K562 (cell line): ENCODE data around the gene CMPK1. TPM values are rescaled to one million over a fixed set of nuclear protein-coding genes. Genes with fewer than 3 reads are reported as not detected.

ENCODE experiments used
- BHLHE40 ChIP-seq: IDR thresholded peaks from 2 replicates; pipeline ENCODE4 v1.6.1; 2011; ENCODE audit warnings: low read length, improper control_type of control experiment
- HDAC1 ChIP-seq, 2 experiments: fragments of 450-650 bp; IDR thresholded peaks; 2 replicates each; pipeline ENCODE4 v1.6.1; 2016 to 2017; ENCODE audit warnings: inconsistent platforms in 1 of 2, mild to moderate bottlenecking in 1 of 2, moderate library complexity in 1 of 2
- MIER1 ChIP-seq: fragments of 450-650 bp; IDR thresholded peaks from 2 replicates; pipeline ENCODE4 v1.6.1; 2016; ENCODE audit warnings: antibody characterized with exemption, mild to moderate bottlenecking, low read depth
- NEUROD1 ChIP-seq: fragments of 150-350 bp; IDR thresholded peaks from 2 replicates; pipeline ENCODE4 v1.6.1; 2014; ENCODE audit warnings: borderline replicate concordance, low read length, low read depth; ENCODE audit not compliant: partially characterized antibody
- NR2C1 ChIP-seq, 2 experiments: fragments of 450-650 bp; IDR thresholded peaks; 2 replicates each; pipeline ENCODE4 v1.6.1; 2017; ENCODE audit warnings: mild to moderate bottlenecking in 2 of 2, antibody characterized with exemption in 1 of 2, inconsistent platforms in 1 of 2, missing compliant biosample characterization in 1 of 2, missing genetic modification characterization in 1 of 2
- POLR3A ChIP-seq: IDR thresholded peaks from 2 replicates; pipeline ENCODE4 v1.6.1; 2011; ENCODE audit warnings: borderline replicate concordance, mild to moderate bottlenecking, moderate library complexity; ENCODE audit not compliant: insufficient read length, insufficient read depth; ENCODE audit errors: extremely low read depth
- PPARD ChIP-seq: fragments of 250-450 bp; sonication (Bioruptor Pico); IDR thresholded peaks from 2 replicates; pipeline ENCODE4 v1.8.0; 2022; ENCODE audit warnings: inconsistent platforms, mild to moderate bottlenecking, moderate library complexity
- PTTG1 ChIP-seq: fragments of 450-650 bp; IDR thresholded peaks from 2 replicates; pipeline ENCODE4 v1.6.1; 2016; ENCODE audit warnings: low read depth, mild to moderate bottlenecking, missing genetic modification characterization, missing compliant biosample characterization
- SMAD1 ChIP-seq: fragments of 150-350 bp; IDR thresholded peaks from 2 replicates; pipeline ENCODE4 v1.6.1; 2014; ENCODE audit warnings: low read length, low read depth; ENCODE audit not compliant: partially characterized antibody
- TEAD1 ChIP-seq, 2 experiments: fragments of 450-650 bp in 1 of 2; sonication (generic) in 1 of 2; formaldehyde crosslinking; IDR thresholded peaks; 2 replicates each; pipeline versions ENCODE4 v1.4.0 to v1.8.0; 2020 to 2022; ENCODE audit warnings: mild to moderate bottlenecking in 2 of 2, missing genetic modification reagents in 1 of 2
- ZFP30 ChIP-seq: fragments of 250-450 bp; sonication (Bioruptor Pico); IDR thresholded peaks from 2 replicates; pipeline ENCODE4 v1.8.0; 2022; ENCODE audit warnings: moderate library complexity, mild to moderate bottlenecking, inconsistent platforms, borderline replicate concordance
- ZNF76 ChIP-seq: fragments of 250-450 bp; sonication (Bioruptor Pico); IDR thresholded peaks from 2 replicates; pipeline ENCODE4 v1.4.0; 2020; ENCODE audit warnings: mild to moderate bottlenecking, moderate library complexity, borderline replicate concordance
- polyA plus RNA-seq, 8 experiments: library from polyadenylated mRNA; depleted of rRNA in 4 of 8; stranded (reverse) in 5 of 8; unstranded in 3 of 8; fragments of >200 nt; fragmentation: Nextera tagmentation in 2 of 8; fragmentation: Illumina TruSeq in 1 of 8; extraction: Ambion mirVana in 2 of 8; extraction: Trizol in 1 of 8; gene quantifications; 2 replicates each; pipeline versions ENCODE4 v1.2.1 to v1.2.3, GENCODE V29; 2011 to 2014; ENCODE audit warnings: inconsistent platforms in 1 of 8, missing spikeins in 1 of 8
- total RNA-seq, 7 experiments: library from RNA; depleted of rRNA in 6 of 7; stranded (reverse); fragments of >200 nt in 6 of 7; fragmentation: Illumina TruSeq in 2 of 7; extraction: Trizol in 2 of 7; gene quantifications; 2 replicates each; pipeline versions ENCODE4 v1.2.1 to v1.2.3, GENCODE V29; 2011 to 2021; ENCODE audit warnings: low replicate concordance in 1 of 7
- TF ChIP-seq, protein P1 (sequence below): sonication (generic); formaldehyde crosslinking; IDR thresholded peaks from 2 replicates; pipeline ENCODE4 v1.8.0; 2022; ENCODE audit warnings: missing genetic modification reagents, mild to moderate bottlenecking, borderline replicate concordance
- TF ChIP-seq, protein P2 (sequence below): fragments of 250-450 bp; sonication (Bioruptor Pico); IDR thresholded peaks from 2 replicates; pipeline ENCODE4 v1.4.0; 2020; ENCODE audit warnings: mild to moderate bottlenecking, moderate library complexity, borderline replicate concordance
- TF ChIP-seq, protein P3 (sequence below), 2 experiments: IDR thresholded peaks in 1 of 2; conservative IDR thresholded peaks in 1 of 2; 2 replicates each; pipeline ENCODE4 v1.6.1; 2016; ENCODE audit warnings: low read depth in 2 of 2, mild to moderate bottlenecking in 1 of 2, missing compliant biosample characterization in 1 of 2, missing genetic modification characterization in 1 of 2, moderate library complexity in 1 of 2
- TF ChIP-seq, protein P4 (sequence below): fragments of 450-650 bp; conservative IDR thresholded peaks from 2 replicates; pipeline ENCODE4 v1.6.1; 2016; ENCODE audit warnings: missing genetic modification characterization, low read depth, mild to moderate bottlenecking, missing compliant biosample characterization, moderate library complexity

Gene CMPK1
- total and polyA plus RNA-seq, 9 of the 15 experiments (the other 6 are each of a cell fraction or from before 2014, with no cell fraction given) = 54.5 to 197 (median 116) TPM

DNA sequence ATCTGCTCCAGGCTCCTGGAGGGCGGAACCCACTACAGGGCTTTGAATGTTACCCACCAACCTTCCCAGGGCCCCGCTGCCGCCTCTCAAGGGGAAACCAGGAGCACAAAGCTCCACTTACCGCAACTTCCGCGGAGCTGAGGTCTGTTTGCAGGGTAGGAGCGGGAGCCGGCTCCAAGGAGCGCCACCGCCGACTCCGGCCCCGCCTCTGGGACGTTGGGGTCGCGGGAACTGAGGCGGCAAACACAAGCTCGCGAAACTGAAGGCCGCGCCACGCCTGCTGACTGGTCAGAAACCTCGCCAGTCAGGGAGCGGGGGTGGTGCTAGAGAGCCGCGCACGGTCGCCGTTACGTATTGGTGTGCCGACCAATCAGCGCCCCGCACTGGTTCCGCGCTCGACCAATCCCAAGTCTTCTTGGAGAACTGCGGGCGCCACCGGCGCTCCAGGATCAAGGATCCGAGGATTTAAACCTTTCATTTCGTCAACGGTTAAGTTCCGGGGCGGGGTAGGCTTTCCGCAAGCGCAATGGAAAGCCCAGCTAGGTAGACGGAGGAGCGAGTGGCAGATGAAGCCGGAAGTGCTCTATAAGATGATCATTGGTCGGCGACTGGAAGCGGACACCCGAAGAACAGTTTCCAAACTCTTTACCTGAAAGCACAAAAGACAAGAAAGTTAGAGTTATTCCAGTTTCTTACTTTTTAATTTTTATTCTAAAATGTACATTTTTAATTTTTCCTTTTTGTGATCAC, 19.5 kb upstream of the CMPK1 start, which contains the start of gene STIL (continued):
- TF ChIP-seq, protein P1, sequence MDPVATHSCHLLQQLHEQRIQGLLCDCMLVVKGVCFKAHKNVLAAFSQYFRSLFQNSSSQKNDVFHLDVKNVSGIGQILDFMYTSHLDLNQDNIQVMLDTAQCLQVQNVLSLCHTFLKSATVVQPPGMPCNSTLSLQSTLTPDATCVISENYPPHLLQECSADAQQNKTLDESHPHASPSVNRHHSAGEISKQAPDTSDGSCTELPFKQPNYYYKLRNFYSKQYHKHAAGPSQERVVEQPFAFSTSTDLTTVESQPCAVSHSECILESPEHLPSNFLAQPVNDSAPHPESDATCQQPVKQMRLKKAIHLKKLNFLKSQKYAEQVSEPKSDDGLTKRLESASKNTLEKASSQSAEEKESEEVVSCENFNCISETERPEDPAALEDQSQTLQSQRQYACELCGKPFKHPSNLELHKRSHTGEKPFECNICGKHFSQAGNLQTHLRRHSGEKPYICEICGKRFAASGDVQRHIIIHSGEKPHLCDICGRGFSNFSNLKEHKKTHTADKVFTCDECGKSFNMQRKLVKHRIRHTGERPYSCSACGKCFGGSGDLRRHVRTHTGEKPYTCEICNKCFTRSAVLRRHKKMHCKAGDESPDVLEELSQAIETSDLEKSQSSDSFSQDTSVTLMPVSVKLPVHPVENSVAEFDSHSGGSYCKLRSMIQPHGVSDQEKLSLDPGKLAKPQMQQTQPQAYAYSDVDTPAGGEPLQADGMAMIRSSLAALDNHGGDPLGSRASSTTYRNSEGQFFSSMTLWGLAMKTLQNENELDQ (CRISPR knock-in tag) = no peak
- no peak for TF ChIP-seq PPARD (CRISPR knock-in tag)
- no peak for TF ChIP-seq ZNF76 (CRISPR knock-in tag)
- TF ChIP-seq BHLHE40 = peak; percentile 86
- TF ChIP-seq PTTG1 (tag) = no peak
- TF ChIP-seq HDAC1 (IDR thresholded peaks at IDR 0.05) = peak in 1 of 2 experiments; percentile 99; a peak in 2 of 4 replicates
- TF ChIP-seq, protein P2, sequence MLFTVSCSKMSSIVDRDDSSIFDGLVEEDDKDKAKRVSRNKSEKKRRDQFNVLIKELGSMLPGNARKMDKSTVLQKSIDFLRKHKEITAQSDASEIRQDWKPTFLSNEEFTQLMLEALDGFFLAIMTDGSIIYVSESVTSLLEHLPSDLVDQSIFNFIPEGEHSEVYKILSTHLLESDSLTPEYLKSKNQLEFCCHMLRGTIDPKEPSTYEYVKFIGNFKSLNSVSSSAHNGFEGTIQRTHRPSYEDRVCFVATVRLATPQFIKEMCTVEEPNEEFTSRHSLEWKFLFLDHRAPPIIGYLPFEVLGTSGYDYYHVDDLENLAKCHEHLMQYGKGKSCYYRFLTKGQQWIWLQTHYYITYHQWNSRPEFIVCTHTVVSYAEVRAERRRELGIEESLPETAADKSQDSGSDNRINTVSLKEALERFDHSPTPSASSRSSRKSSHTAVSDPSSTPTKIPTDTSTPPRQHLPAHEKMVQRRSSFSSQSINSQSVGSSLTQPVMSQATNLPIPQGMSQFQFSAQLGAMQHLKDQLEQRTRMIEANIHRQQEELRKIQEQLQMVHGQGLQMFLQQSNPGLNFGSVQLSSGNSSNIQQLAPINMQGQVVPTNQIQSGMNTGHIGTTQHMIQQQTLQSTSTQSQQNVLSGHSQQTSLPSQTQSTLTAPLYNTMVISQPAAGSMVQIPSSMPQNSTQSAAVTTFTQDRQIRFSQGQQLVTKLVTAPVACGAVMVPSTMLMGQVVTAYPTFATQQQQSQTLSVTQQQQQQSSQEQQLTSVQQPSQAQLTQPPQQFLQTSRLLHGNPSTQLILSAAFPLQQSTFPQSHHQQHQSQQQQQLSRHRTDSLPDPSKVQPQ (CRISPR knock-in tag) = no peak
- TF ChIP-seq, protein P3, sequence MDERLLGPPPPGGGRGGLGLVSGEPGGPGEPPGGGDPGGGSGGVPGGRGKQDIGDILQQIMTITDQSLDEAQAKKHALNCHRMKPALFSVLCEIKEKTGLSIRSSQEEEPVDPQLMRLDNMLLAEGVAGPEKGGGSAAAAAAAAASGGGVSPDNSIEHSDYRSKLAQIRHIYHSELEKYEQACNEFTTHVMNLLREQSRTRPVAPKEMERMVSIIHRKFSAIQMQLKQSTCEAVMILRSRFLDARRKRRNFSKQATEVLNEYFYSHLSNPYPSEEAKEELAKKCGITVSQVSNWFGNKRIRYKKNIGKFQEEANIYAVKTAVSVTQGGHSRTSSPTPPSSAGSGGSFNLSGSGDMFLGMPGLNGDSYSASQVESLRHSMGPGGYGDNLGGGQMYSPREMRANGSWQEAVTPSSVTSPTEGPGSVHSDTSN (CRISPR knock-in tag; IDR thresholded peaks at IDR 0.05; ENCODE audit: low read depth) = peak; percentile 55
- TF ChIP-seq, protein P3 (tag; conservative IDR thresholded peaks at IDR 0.05; ENCODE audit: low read depth) = peak; percentile 93
- TF ChIP-seq NR2C1 (IDR thresholded peaks at IDR 0.05) = peak; percentile 86
- peak; percentile 84 for TF ChIP-seq NR2C1 (tag; IDR thresholded peaks at IDR 0.05)
- no peak for TF ChIP-seq ZFP30 (CRISPR knock-in tag)
- peak; percentile 71 for TF ChIP-seq SMAD1
- TF ChIP-seq MIER1 = no peak
- no peak for TF ChIP-seq POLR3A
- TF ChIP-seq TEAD1 (CRISPR knock-in tag; IDR thresholded peaks at IDR 0.05) = peak in 1 of 2 experiments; percentile 25; a peak in 2 of 4 replicates
- TF ChIP-seq, protein P4, sequence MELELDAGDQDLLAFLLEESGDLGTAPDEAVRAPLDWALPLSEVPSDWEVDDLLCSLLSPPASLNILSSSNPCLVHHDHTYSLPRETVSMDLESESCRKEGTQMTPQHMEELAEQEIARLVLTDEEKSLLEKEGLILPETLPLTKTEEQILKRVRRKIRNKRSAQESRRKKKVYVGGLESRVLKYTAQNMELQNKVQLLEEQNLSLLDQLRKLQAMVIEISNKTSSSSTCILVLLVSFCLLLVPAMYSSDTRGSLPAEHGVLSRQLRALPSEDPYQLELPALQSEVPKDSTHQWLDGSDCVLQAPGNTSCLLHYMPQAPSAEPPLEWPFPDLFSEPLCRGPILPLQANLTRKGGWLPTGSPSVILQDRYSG (tag) = no peak
- TF ChIP-seq NEUROD1 = peak; percentile 91
